ENCODE data around the gene VAMP1.
"Not testable (repeated sequence)": the region's sequence is repeated elsewhere in the genome, so short reads cannot be mapped to it uniquely, and the experiment has no call there.

The VAMP1 gene

GRCh38 chr12:6469609-6470374 lies 685 bp downstream of the VAMP1 start:
- no peak for DNase-seq (ENCODE audit: low spot score)

DNA sequence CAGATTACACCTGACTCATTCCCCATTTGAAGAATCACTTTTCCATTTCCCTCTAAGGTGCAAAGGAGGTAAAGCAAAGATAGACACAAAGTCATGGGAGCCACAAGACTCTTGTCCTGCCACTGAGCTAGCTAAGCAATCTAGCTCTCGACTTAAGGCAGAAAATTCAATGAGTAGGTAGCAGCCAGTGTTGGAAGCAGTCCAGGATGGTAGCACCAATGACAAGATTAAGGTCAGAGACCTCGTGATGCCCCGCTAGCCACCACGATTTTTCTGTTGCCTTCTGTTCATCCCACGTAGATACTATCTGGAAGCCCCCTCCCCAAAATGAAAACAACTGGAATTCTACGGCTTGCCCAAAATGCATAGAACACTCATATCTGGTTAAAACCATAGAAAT lies 1.4 kb downstream of the VAMP1 start:
- no peak for DNase-seq (ENCODE audit: low spot score)

DNA sequence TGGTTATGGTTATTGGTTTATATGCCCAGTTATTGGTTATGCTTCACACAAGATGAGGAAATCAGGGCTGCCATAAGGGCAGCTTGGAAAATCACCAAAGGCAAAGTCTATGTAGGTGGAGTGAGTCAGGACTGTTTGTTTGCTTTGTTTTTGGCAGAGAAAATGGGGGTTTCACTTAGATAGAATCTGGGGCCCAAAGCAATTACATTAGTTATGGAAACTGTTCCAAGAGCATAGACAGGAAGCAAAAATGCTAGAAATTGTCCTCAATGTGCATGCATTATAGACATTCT lies 2.2 kb downstream of the VAMP1 start:
- DNase-seq (ENCODE audit: low spot score) = no peak

- DNase-seq (ENCODE audit: low spot score) = not testable (repeated sequence)
These were observed 2.8 kb downstream of the VAMP1 start for GRCh38 chr12:6467571-6468282.

GRCh38 chr12:6466751-6467150 lies 3.7 kb downstream of the VAMP1 start:
- DNase-seq (ENCODE audit: low spot score) = not testable (repeated sequence)

GRCh38 chr12:6466184-6466573 lies 4.3 kb downstream of the VAMP1 start:
- DNase-seq (ENCODE audit: low spot score) = no peak

DNA sequence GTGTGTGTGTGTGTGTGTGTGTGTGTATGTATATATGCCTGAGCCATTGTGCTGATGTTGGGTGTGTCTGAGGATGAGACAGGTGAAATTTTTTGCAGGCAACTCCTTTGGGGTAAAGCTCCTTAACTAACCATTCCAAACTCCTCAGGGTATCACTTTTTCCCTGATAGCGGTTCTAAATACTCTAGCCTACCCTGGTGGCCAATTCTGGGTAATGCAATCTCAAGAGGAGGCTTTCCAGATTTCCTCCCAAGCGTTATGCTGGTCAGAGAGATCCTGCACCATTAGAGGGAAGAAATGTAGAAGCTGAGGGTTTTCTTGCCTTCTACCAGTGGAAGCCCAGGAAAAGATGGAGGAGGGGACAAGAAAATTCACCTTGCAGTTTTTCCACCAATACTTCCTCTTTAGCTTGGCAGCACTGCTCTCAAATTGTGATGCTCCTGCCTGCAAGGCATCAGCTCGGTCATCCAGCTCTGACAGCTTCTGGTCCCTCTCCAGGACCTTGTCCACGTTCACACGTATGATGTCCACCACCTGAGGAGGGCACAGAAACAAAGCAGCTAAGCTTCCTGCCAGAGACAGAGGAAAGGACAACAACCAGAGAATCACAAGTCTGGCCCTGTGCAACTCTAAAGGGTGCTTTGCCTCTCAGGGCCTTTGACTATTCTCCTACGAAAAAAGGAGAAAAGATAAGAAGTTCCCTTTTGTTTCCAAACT lies 4.9 kb downstream of the VAMP1 start:
- peak; percentile 82 for DNase-seq (ENCODE audit: low spot score)

GRCh38 chr12:6464531-6464930 lies 5.9 kb downstream of the VAMP1 start:
- DNase-seq (ENCODE audit: low spot score) = no peak

DNA sequence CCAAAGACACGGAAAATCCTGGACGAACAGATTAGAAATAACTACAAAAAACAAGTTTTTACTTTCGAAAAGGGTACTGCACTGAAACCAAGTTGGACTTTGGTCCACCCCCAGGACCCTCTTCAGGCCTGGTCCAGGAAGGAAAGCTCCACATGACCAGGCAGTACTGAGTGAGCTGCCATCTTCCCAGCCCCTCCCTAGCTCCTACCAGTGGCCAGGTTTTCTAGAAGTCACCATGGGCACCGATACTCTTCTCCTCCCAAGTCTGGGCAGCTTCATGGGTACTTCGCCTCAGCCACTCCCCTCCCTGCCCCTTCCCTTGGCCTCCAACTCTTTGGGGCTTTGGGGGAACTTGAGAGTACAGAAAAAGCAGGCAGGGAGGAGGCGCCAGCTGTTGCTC lies 6.6 kb downstream of the VAMP1 start:
- DNase-seq (ENCODE audit: low spot score) = no peak

DNA sequence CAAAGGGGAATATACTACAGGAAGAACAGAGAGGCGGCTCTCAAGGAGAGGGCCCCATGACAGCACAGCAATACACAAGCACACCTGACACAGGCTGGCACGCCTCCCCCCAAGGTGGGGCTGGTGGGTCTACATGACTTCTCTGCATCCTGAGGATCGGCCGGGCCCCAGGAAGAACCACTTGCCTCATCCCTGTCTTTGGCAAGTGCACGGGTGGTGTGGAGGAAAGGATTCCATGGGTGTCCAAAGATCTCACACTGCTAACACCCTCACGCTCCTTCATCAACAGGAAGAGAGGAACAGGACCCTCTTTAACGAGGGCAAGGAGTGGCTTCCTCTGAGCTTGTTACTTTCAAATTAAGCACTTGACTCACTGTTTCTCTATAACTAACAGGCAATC lies 7.3 kb downstream of the VAMP1 start:
- no peak for DNase-seq (ENCODE audit: low spot score)

DNA sequence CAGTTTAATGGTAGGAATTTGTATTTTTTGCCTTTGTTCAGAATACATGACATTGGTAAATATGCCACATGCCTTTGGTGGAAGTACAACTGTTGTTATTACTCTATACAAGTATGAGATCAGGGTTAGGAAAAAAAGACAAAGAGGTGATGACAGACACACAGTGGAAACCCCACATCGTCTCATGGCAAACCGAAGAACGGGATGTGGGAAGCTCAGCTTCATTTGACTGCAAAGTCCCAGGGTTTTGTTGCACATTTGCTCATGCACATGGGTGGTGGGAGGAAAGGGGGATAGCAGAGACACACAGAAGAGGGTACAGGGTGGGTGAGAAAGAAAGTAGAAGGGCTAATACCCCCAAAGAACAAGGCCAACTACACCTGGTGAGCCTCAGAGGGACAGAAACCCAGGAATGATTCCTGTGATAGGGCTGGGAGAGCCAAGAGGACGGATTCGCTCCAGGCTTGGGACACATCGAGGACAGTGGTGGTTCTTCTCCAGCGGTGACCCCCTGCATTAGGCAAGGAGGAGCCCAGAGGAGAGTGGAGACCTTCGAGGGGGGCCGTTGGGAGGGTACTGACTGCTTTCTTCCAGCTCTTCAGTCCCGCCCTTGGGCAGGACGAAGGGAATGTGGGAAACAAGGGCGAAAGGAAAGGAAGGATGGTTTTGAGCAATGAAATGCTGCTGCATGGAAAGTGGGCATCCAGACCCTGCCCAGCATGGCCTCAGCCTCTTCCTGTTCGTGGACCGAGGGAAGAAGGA lies 8.1 kb downstream of the VAMP1 start:
- no peak for DNase-seq (ENCODE audit: low spot score)

- no peak for DNase-seq (ENCODE audit: low spot score)
These were observed 8.9 kb downstream of the VAMP1 start for GRCh38 chr12:6461401-6462233.

DNA sequence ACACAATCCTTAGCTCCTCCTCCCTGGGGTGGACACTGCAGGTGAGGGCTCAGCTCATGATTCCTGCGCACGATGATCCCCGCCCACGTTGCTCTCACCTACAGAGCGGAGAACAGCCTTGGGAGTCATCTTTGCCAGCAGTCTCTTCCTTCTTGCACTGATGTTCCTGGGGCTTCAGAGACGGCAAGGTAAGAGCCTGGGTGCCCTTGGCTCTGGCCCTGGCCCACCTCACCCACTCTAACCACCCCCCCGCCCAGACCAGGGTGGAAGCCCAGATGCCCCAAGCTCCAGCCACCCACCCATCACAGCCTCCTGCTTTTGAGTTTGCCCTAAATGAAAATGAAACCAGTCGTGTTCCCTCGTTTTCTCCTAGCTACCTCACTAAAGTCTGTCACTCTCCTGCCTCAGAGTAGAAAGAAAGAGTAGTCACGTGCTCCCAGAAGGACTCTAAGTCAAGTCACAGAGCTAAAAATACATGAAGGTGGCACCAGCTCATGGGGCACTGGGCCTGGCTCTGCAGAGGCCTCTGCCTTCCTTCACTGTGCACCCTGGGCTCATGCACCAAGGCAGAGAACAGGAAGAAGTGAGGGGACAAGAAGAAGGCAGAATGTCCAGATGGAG lies 9.6 kb downstream of the VAMP1 start:
- DNase-seq (ENCODE audit: low spot score) = no peak

DNA sequence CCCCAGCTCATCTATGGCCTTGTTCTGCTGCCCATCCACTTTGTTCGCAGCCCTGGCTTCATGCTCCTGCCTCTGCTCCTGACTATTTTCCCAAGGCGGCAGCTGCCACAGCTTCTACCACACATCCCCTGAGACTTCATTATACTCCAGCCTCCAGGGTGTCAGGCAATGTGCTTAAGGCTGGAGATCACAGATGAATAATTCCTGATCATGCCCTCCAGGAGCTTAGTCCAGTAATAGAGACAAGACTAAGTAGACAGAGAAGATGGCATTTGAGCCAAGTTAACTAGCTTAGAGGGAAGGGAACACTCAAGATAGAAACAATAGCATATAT lies 11.5 kb downstream of the VAMP1 start:
- no peak for DNase-seq (ENCODE audit: low spot score)

- DNase-seq (ENCODE audit: low spot score) = no peak
These were observed 12.0 kb downstream of the VAMP1 start for GRCh38 chr12:6458281-6459003.

- no peak for DNase-seq (ENCODE audit: low spot score)
These were observed 13.1 kb downstream of the VAMP1 start for GRCh38 chr12:6457220-6457945.

DNA sequence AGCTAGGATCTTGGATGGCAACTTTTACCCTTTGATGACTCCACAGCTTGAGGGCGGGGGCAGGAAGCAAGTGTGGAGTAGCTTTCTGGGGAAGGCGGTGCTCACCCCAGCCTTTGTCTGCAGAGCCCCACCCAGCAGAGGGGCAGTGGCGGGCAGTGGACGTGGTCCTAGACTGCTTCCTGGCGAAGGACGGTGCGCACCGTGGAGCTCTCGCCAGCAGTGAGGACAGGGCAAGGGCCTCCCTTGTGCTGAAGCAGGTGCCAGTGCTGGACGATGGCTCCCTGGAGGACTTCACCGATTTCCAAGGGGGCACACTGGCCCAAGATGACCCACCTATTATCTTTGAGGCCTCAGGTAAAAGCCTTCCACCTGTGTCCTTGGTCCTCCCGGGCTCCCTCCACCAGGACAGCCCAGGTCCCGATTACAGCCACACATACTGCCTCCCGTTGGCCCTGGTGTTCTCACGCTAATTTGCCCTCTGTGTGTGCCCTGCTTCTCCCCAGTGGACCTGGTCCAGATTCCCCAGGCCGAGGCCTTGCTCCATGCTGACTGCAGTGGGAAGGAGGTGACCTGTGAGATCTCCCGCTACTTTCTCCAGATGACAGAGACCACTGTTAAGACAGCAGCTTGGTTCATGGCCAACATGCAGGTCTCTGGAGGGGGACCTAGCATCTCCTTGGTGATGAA lies 17.4 kb downstream of the VAMP1 start:
- DNase-seq (ENCODE audit: low spot score) = no peak

DNA sequence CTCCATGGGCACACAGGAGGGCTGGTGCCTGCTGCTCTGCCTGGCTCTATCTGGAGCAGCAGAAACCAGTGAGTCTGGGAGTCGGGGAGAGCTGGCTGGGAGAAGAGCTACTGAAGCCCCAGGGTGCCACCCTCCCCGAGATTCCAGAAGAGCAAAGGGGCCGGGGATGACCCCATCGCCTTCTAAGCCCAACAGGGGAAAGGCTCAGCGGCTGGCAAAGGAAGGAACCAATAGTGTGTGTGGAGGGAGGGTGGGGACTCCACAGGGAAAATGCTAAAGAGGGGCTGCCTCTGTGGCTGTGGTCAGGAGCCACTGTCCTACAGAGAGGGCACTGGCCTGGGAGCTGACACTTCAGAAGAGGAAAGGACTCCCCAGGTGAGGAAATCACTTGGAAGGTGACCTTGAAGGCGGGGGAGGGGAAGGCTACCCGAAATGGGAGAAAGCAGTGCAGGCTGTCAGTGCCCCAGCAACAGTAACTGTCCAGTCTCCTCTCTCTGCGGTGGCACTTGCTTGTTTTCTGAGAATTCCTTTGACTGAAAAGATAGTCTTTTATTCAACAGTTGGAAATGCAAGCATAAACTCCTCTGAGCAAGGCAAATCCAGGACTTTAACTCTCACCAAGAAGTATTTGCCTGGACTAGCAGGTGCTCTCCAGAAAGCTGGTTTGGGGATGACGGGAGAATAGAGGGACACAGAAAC lies 18.1 kb downstream of the VAMP1 start:
- no peak for DNase-seq (ENCODE audit: low spot score)

Measured in COLO829 (cell line).